Stimulated activated CD4-positive, alpha-beta T cell treated with anti-CD3 and anti-CD28 coated beads, Interleukin-12 subunit alpha, Interleukin-12 subunit beta, amount 100 ng/mL, for 4 hours (primary cell): ENCODE measurements around the gene SEPTIN8.
"Not testable (repeated sequence)": the region's sequence is repeated elsewhere in the genome, so short reads cannot be mapped to it uniquely, and the experiment has no call there.

Source experiments
- DNase-seq: peaks from one replicate; pipeline ENCODE4 v3.0.0-alpha.2; 2020

SEPTIN8 gene

DNA sequence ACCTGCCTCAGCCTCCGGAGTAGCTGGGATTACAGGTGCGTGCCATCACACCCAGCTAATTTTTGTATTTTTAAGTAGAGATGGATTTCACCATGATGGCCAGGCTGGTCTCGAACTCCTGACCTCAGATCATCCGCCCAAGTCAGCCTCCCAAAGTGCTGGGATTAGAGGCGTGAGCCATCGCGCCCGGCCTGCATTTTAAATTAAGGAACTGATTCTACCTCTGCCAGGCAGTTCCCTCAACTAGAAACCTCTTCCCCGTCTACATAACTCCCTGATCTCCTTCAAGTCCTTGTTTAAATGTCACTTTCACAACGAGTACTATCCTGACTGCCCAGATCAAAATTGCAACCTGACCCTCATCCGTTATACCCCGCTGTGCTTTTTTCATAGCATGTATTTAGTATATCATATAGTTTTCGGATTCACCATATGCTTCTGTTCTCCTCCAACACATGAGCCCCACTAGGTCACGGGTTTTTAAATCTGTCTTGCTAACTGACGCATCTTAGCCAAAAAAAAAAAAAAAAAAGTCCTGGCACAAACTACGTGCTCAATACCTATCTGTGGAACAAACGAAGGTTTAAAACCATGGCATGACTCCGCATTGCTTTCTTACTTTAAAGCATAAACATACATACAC is 35.2 kb upstream of the SEPTIN8 start:
- DNase-seq = no peak

DNA sequence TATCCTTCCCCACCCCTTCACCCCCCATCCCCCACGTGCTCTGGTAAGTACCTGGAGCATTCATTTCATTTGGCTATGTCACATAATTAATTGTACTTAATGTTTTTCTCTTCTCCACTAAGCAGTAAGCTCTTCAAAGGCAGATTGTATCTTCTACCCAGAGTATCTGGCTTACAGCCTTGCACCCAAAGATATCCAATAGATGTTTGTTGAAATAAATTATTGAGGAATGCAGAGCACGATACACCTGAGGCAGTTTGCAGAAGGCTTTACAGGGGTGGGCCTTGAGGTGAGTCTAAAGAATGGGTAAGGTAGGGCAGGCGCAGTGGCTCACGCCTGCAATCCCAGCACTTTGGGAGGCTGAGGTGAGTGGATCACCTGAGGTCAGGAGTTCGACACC is 33.6 kb upstream of the SEPTIN8 start:
- no peak for DNase-seq

DNA sequence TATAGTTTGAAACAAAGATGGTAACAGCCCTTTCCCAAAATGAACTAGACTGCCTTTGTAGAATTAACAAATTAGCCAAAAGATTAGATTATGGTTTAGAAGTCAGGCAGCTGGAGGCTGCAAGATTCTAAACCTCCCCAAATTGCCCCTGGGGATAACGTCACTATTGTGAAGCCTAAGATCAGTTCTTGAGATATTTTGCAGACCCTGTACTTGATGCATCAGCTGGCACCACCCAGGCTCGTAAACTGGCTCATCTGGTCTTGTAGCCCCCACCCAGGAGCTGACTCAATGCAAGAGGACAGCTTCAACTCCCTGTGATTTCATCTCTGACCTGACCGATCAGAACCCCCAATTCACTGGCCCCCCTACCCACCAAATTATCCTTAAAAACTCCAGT is 31.8 kb upstream of the SEPTIN8 start:
- DNase-seq = no peak

DNA sequence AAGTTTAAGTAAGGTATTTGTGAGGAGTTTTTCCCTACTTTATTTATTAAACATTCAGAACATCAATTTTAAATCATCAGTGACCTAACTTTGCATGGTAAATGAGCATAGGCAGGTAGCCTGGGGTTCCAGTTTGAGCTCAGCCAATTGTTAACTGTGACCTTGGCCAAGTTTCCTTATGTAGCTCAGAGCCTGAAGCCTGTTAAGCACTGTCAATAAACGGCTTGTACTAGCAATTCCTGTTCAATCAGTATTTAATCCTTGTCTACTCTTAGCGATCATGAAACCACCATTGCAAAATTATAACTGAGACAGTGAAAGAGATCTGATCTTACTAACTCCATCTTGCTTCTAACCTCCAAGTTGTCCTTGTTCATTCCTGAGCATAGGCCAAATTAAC is 31.4 kb upstream of the SEPTIN8 start:
- no peak for DNase-seq

DNA sequence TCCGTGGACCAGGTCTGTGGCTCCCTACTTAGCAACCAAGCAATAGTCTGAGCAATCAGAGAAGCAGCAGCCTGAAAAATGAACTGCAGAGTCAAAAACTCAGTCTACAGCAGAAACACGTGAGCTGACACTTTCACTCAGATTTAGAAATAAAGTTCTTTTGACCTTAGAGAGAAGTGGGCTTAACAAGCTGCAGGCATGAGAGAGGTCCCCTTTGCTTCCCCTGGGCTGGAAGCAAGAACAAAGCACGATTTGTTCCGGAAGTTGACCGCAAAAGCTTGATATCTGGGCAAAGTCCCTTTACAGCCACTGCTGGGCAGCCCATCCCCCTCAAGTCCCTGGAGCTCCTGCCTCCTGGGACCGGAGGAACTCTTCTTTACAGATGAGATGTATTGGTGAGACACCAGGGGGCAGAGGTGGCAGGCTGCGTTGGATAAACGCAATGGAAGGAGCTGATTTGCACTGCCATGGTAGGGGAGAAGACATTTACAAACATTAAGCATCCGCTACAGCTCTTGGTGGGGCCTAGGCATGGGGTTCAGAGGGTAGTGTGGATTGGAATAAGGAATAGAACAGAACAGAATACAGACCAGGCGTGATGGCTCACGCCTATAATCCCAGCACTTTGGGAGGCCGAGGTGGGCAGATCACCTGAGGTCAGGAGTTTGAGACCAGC is 30.3 kb upstream of the SEPTIN8 start:
- no peak for DNase-seq

DNA sequence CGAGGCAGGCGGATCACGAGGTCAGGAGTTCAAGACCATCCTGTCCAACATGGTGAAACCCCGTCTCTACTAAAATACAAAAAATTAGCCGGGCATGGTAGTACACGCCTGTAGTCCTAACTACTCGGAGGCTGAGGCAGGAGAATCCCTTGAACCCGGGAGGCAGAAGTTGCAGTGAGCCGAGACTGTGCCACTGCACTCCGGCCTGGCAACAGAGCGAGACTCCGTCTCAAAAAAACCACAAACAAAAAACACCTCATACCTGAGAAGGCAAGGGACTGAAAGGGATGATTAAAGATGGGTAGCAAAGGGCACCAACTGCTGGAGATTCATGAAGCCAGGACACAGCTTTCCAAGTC is 29.7 kb upstream of the SEPTIN8 start:
- DNase-seq = not testable (repeated sequence)

DNA sequence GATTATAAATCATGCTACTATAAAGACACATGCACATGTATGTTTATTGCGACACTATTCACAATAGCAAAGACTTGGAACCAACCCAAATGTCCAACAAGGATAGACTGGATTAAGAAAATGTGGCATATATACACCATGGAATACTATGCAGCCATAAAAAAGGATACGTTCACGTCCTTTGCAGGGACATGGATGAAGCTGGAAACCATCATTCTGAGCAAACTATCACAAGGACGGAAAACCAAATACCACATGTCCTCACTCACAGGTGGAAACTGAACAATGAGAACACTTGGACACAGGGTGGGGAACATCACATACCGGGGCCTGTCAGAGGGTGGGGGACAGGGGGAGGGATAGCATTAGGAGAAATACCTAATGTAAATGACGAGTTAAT is 28.8 kb upstream of the SEPTIN8 start:
- not testable (repeated sequence) for DNase-seq

DNA sequence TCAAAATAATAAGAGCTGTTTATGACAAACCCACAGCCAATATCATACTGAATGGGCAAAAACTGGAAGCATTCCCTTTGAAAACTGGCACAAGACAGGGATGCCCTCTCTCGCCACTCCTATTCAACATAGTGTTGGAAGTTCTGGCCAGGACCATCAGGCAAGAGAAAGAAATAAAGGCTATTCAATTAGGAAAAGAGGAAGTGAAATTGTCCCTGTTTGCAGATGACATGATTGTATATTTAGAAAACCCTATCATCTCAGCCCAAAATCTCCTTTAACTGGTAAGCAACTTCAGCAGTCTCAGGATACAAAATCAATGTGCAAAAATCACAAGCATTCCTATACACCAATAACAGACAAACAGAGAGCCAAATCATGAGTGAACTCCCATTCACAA is 27.2 kb upstream of the SEPTIN8 start:
- not testable (repeated sequence) for DNase-seq

DNA sequence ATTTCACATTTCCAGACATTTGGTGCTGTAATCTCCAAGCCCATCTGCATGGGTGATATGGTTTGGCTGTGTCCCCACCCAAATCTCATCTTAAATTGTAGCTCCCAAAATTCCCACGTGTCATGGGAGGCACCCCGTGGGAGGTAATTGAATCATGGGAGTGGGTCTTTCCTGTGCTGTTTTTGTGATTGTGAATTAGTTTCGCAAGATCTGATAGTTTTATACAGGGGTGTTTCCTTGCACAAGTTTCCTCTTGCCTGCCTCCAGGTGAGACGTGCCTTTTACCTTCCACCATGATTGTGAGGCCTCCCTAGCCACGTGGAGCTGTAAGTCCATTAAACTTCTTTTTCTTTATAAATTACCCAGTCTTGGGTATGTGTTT is 25.6 kb upstream of the SEPTIN8 start:
- DNase-seq = not testable (repeated sequence)

DNA sequence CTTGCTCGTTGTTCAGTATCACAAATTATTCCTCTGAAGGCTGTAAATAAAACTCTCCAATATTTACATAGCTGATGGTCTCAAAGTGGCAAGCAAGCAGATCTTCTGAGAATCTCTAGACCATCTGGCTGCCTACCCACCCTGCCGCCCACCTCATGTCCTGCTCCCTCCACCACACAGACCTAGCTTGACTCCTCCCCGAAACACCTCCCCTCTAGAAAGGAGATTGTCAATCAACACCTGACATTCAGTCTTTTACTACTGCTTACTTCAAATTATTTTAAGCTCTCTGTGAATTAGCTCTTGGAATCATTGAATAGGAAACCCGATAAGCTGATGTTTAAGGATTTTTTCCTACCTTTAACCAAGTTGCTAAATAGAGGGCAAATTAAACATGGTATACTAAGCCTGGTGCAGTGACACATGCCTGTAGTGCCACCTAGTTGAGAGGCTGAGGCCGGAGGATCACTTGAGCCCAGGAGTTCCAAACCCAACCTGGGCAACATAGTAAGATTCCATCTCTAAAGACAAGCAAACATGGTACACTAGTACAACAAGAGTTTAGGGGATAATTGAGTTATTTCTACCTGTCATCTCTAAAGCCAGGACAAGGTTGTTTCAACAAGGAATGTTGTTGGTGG is 25.1 kb upstream of the SEPTIN8 start:
- DNase-seq = no peak

DNA sequence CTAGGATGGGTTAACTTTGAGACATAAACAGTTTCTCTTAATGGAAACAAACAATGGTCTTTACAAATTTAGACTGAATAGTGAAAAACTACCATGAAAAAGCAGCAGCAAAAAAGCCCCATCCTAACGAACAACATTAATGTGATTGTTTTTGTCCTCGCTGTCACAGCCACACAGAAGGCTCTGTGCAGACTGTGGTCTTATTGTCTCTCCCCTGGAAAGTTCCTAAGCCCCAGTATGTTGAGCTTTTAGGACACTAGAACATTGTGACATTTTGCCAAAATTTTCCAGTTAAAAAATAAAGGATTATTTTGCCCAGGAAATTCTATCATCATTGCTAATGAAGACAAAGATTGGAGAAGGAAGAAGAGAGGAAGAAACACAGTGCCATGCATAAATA is 23.5 kb upstream of the SEPTIN8 start:
- DNase-seq = no peak

DNA sequence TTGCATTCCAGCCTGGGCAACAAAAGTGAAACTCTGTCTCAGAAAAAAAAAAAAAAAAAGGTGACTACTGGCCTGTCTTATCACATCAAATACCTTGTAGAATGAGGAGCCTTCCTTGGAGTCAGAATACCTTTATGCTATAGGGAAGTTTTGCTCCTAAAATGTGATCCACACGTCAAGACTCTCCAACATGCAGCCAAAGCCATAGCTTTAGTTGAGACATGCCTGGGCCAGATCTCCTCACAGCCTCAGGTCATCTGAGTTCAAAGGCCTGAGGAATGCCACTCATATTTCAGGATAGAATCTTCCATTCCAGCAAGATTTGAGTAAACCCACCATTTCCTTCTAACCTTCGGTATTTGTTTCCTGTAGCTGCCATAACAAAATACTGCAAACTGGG is 22.4 kb upstream of the SEPTIN8 start:
- DNase-seq = no peak

DNA sequence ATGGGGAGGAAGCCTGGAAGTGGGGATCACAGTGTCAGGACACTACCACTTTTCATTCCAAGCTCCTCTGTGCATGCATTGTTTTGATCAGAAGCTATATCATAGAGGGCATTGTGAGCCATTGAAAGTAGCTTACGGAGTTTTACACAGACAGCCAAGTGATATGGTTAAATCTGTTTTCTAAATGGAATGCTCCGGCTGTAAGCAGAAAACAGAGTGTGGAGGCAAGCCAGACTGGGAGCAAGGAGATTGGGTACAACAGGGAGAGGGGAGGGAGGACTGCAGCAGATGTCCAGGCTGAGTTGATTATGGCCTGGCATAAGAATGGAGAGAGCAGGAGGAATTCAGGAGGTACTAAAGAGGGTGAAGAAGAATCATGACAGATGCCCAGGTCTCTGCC is 20.6 kb upstream of the SEPTIN8 start:
- DNase-seq = no peak

DNA sequence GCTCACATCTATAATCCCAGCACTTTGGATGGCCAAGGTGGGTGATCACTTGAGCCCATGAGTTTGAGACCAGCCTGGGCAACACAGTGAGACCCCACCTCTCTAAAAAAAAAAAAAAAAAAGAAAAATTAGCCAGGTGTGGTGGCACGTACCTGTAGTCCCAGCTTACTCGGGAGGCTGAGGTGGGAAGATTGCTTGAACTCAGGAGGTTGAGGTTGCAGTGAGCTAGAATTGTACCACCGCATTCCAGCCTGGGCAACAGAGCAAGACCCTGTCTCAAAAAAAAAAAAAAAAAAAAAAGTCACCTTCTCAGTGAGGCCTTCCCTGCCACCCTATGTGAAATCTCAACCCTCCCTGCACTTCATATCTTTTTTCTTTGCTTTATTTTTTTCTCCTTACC is 14.0 kb upstream of the SEPTIN8 start:
- DNase-seq = no peak

DNA sequence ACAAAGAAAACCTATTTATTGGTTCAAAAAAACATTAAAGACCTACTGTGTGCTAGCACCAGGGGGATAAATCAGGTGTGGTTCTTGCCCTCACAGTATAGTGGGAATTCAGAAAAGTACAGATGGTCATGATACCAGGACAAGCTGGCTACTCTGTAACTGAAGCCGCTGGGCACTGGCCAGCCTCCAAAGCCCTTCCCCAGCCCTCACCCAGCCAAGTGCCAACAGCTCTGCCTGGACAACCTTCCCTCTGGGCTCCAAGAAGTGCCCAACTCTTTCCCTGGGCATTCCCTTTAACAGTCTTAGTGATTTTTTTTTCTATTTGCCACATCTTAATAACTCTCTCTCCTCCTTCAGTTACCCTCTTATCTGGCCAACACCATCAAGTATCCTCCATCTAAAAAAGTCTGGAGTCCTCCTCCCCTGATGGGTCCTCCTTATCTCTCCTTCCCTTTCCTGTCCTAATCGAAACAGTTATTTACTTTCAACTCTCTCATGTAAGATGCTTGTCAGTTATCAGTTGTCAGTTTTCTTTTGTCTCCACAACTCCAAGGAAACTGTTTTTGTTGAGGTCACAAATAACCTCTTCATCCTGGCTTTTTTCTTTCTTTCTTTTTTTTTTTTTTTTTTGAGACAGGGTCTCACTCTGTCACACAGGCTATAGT is 13.3 kb upstream of the SEPTIN8 start:
- no peak for DNase-seq

DNA sequence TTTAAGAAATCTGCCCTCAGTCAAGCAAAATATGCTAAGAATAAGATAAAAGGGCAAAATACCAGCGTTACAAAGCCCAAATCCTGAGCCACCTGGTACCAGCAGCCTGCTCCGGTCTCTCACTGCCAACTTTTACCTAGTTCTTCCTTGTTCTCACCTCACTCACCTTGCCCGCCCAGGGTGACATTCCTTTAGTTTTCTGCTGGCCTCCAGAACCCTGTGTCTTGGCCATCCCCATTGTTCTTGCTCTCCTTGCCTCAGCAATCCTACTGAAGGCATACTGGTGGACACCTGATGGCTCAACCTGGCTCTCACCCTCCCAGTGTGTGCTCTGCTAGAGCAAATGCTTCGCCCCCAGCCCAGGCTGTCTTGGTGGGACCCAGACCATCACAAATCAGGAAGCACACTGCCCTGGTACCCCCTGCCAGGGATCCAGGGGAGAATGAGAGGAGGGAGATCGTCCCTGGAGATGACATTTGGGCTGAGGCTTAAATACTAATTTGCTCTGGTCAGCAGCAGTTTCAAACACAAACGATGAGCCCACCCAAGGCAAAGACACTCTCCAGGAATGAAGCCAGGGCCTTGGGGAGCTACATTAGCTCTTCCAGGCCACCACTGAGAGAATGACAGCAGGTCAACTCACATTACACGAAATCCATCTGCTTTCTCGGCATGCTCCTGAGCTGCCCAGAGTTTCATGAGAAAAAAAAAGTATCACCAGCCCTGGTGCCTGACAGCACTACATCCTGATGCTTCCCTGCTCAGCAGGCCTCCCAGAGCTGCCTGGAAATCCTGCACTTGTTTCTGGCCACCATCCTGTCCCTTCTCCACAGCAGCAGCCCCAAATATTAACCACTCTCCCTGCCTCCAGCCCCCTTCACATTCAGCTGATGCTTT is 12.2 kb upstream of the SEPTIN8 start:
- no peak for DNase-seq

DNA sequence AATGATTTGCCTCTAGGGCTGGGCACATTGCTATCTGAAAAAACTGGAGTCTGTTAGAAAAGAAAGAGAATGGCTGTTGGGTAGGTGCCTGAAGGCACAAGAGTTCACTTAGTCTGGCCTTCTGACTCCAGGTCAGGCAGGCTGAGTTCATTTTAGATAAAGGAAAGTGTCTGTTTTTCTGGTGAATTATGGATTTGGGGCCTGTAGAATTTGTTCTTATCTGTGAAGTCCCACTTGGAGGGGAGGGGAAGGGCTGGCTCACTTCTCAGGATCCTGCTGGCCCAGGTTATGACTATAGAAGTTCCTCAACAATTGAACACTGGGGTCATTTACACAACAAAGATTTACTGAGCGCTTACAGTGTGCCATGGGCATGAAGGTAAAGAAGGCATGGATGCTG is 11.5 kb upstream of the SEPTIN8 start:
- DNase-seq = no peak

DNA sequence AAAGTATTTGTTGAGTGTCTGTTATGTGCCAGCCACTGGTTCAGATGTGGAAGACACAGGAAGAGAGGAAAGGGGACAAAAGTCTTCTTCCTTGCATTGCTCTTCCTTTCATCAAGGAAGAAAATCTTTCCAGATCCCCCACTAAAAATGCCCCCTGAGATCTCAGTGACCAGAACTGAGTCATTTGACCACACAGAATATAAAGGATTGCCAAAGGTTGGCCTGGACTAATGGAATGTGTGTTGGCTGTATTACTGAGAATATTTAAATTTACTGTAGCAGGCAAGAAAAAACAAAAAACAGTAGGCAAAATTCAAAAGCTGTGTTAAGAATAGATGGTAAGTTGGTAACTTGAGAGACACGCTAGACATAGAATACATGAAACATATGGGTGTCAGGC is 10.0 kb upstream of the SEPTIN8 start:
- DNase-seq = no peak

DNA sequence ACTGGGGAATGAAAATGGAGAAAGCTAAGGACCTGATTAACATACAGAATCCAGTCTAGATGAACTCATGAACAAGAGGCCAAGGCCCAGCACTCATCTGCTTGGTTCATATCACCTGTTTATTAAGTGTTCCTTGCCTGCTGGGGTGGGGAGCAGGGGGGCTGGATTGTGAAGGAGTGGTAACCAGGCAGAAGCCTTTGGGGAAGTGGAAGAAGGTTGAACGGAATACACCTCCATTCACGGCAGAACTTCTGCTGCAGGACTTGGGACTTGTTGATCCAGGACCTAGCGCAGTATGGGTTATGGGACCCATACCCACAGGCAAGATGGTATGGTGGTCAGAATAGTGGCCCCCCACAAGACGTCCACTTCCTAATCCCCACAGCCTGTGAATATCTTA is 8.8 kb upstream of the SEPTIN8 start:
- no peak for DNase-seq

DNA sequence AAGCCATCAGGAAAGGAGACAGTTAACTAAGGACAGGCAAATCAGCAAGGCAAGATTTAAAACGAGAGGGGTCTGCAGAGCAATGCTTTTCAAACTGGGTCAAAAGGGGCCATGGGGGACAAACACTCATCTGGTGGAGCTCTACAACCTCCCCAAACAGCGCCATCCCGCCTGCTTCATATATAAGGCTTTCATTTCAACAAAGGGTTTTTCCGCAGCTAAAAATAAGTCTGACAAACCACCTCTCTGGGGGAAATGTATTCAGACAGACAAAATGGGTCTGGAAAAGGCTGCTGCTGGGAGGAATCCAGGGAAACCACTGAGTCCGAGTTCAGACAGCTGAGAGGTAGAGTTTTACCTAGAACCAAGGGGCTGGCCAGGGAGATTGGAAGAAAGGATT is 8.3 kb upstream of the SEPTIN8 start:
- no peak for DNase-seq

DNA sequence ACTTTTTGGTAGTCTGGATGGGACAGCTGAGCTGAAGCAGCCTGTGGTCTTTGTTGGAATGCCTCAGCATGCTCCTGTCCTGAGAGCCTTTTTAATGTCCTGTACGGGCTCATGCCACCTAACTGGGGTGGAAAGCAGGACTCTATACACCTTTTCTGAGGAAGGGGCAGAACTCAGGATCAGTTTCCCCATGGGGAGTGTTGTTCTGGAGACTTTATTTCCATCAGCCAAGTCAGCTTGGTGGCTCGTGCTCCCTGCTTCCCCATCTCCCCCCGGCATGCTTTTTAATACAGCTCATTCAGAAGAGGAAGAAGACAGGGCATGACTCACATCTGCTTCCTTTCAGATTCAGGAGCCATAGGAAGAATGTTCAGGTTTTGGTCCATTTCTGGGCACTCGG is 5.1 kb upstream of the SEPTIN8 start:
- no peak for DNase-seq

DNA sequence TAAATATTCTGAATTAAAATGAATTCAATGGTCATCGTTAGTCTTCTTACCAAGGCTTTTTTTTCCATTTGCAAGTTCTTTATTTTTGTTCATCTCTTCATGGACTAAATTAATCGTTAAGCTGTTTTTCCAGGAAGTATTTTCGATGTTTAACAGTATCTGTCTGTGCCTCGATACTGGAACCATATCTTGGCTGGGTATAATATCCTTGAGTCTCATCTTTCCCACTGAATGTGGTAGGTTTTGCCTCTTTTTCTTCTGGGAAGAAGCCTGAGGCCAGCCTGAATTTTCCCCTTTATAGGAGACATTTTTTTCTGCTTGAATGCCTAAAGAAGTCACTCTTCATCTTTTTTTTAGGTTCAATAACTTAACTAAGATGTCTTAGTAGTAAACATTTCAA is 4.0 kb upstream of the SEPTIN8 start:
- no peak for DNase-seq

DNA sequence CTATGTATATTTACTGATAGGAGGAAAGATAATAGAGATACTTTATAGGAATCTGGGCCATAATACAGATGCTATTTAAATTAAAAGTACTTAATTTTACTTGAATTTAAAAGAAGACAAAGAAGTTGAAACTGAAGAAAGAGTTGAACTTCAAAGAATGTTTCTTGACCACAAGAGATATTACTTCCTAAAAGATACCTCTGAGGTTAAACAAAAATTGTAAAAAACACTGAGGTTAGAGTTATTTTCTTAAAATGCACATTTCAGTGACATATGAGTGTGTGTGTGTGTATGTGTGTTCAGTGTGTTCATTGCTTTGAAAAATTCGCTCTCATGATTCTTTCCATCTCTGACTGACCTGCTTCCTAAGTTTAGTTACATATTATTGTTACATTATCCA is 3.5 kb upstream of the SEPTIN8 start:
- no peak for DNase-seq
